WTC11 (cell line): ENCODE measurements around the gene FPR3. TPM values are rescaled to one million over a fixed set of nuclear protein-coding genes. Genes with fewer than 3 reads are reported as not detected.

Experiments
- ATAC-seq: fragments of 200-7000 bp; cut with Tn5 transposase; 2 replicates; pipeline ENCODE4 v1.10.0; 2021; ENCODE audit warnings: mild to moderate bottlenecking, moderate library complexity
- CTCF ChIA-PET: fragments of 300-600 bp; sonication (Branson Sonifier 250); formaldehyde crosslinking; loops from one replicate; lab custom pipeline; 2021; ENCODE audit warnings: antibody characterized with exemption; lab: Charles Lee
- POLR2A ChIA-PET: fragments of 350-600 bp; sonication (Branson Sonifier 250); formaldehyde crosslinking; loops from one replicate; lab custom pipeline; 2021; ENCODE audit warnings: antibody characterized with exemption; lab: Charles Lee
- DNase-seq: peaks from one replicate; pipeline ENCODE4 v3.0.0; 2021; ENCODE audit warnings: low spot score
- H3K27ac Mint-ChIP-seq: 2 replicates; pipeline ENCODE4 v1.8.0; 2021; ENCODE audit warnings: mixed read lengths
- H3K27me3 Mint-ChIP-seq: 2 replicates; pipeline ENCODE4 v1.8.0; 2021; ENCODE audit warnings: low read depth, mild to moderate bottlenecking, moderate library complexity, mixed read lengths
- H3K36me3 Mint-ChIP-seq: 2 replicates; pipeline ENCODE4 v1.8.0; 2021; ENCODE audit warnings: mixed read lengths
- H3K4me1 Mint-ChIP-seq: 2 replicates; pipeline ENCODE4 v1.8.0; 2022; ENCODE audit warnings: mixed read lengths
- H3K4me3 Mint-ChIP-seq: 2 replicates; pipeline ENCODE4 v1.8.0; 2021; ENCODE audit warnings: mild to moderate bottlenecking, moderate library complexity, mixed read lengths
- H3K9me3 Mint-ChIP-seq: 2 replicates; pipeline ENCODE4 v1.8.0; 2021; ENCODE audit warnings: mixed read lengths
- CREB1 ChIP-seq: sonication (generic); formaldehyde crosslinking; IDR thresholded peaks from 2 replicates; pipeline ENCODE4 v1.8.0; 2023; ENCODE audit warnings: mild to moderate bottlenecking, missing genetic modification reagents
- E2F4 ChIP-seq: sonication (generic); formaldehyde crosslinking; IDR thresholded peaks from 2 replicates; pipeline ENCODE4 v1.8.1; 2022; ENCODE audit warnings: low read depth, mild to moderate bottlenecking, moderate library complexity, missing genetic modification reagents, borderline replicate concordance
- E2F5 ChIP-seq: sonication (generic); formaldehyde crosslinking; IDR thresholded peaks from 2 replicates; pipeline ENCODE4 v1.8.1; 2022; ENCODE audit warnings: mild to moderate bottlenecking, moderate library complexity, missing genetic modification reagents
- FOXK1 ChIP-seq: sonication (generic); formaldehyde crosslinking; IDR thresholded peaks from 2 replicates; pipeline ENCODE4 v1.8.0; 2022; ENCODE audit warnings: mild to moderate bottlenecking, moderate library complexity, missing genetic modification reagents
- FOXP1 ChIP-seq: sonication (generic); formaldehyde crosslinking; IDR thresholded peaks from 2 replicates; pipeline ENCODE4 v1.8.0; 2022; ENCODE audit warnings: missing genetic modification reagents, mild to moderate bottlenecking, moderate library complexity, borderline replicate concordance
- GRHL2 ChIP-seq: fragments of 250-450 bp; sonication (Bioruptor Pico); IDR thresholded peaks from 2 replicates; pipeline ENCODE4 v1.8.0; 2022; ENCODE audit warnings: mild to moderate bottlenecking, moderate library complexity; ENCODE audit not compliant: insufficient replicate concordance, severe bottlenecking
- JAZF1 ChIP-seq: fragments of 250-450 bp; sonication (Bioruptor Pico); IDR thresholded peaks from 2 replicates; pipeline ENCODE4 v1.9.0; 2021; ENCODE audit warnings: moderate library complexity, mild to moderate bottlenecking, inconsistent platforms
- MAX ChIP-seq: sonication (generic); formaldehyde crosslinking; IDR thresholded peaks from 2 replicates; pipeline ENCODE4 v1.8.0; 2022; ENCODE audit warnings: mild to moderate bottlenecking, missing genetic modification reagents
- MYBL2 ChIP-seq: sonication (generic); formaldehyde crosslinking; IDR thresholded peaks from 2 replicates; pipeline ENCODE4 v1.8.1; 2023; ENCODE audit warnings: mild to moderate bottlenecking, moderate library complexity, missing genetic modification reagents
- NFATC4 ChIP-seq: fragments of 250-450 bp; sonication (Bioruptor Pico); IDR thresholded peaks from 2 replicates; pipeline ENCODE4 v1.9.0; 2021; ENCODE audit warnings: mild to moderate bottlenecking
- RORB ChIP-seq: fragments of 250-450 bp; sonication (Bioruptor Pico); IDR thresholded peaks from 2 replicates; pipeline ENCODE4 v1.9.0; 2021; ENCODE audit warnings: mild to moderate bottlenecking
- TP53 ChIP-seq: sonication (generic); formaldehyde crosslinking; IDR thresholded peaks from 2 replicates; pipeline ENCODE4 v1.8.1; 2023; ENCODE audit warnings: mild to moderate bottlenecking, missing genetic modification reagents
- ZBTB21 ChIP-seq: sonication (generic); formaldehyde crosslinking; IDR thresholded peaks from 2 replicates; pipeline ENCODE4 v1.8.1; 2023; ENCODE audit warnings: mild to moderate bottlenecking, missing genetic modification reagents, borderline replicate concordance
- ZNF121 ChIP-seq: sonication (generic); formaldehyde crosslinking; IDR thresholded peaks from 2 replicates; pipeline ENCODE4 v1.8.0; 2023; ENCODE audit warnings: missing genetic modification reagents
- ZNF138 ChIP-seq: sonication (generic); formaldehyde crosslinking; conservative IDR thresholded peaks from 2 replicates; pipeline ENCODE4 v1.8.1; 2022; ENCODE audit warnings: mild to moderate bottlenecking, moderate library complexity, missing genetic modification reagents
- ZNF423 ChIP-seq: fragments of 250-450 bp; sonication (Bioruptor Pico); IDR thresholded peaks from 2 replicates; pipeline ENCODE4 v2.1.2; 2022; ENCODE audit warnings: mild to moderate bottlenecking, moderate library complexity
- ZNF671 ChIP-seq: fragments of 250-450 bp; sonication (Bioruptor Pico); IDR thresholded peaks from 2 replicates; pipeline ENCODE4 v1.8.0; 2021; ENCODE audit warnings: mild to moderate bottlenecking
- total RNA-seq: library from RNA; stranded (reverse); gene quantifications from 3 replicates; pipeline ENCODE4 v1.2.3, GENCODE V29; 2021
- TF ChIP-seq, protein P1 (sequence below): fragments of 250-450 bp; sonication (Bioruptor Pico); IDR thresholded peaks from 2 replicates; pipeline ENCODE4 v1.9.0; 2021; ENCODE audit warnings: mild to moderate bottlenecking
- TF ChIP-seq, protein P2 (sequence below): sonication (generic); formaldehyde crosslinking; conservative IDR thresholded peaks from 2 replicates; pipeline ENCODE4 v1.8.1; 2022; ENCODE audit warnings: mild to moderate bottlenecking, missing genetic modification reagents
- TF ChIP-seq, protein P3 (sequence below): sonication (generic); formaldehyde crosslinking; IDR thresholded peaks from 2 replicates; pipeline ENCODE4 v1.8.0; 2022; ENCODE audit warnings: mild to moderate bottlenecking, missing genetic modification reagents

FPR3 gene
- total RNA-seq, 1 experiment from 2014 or later, result not detected

DNA sequence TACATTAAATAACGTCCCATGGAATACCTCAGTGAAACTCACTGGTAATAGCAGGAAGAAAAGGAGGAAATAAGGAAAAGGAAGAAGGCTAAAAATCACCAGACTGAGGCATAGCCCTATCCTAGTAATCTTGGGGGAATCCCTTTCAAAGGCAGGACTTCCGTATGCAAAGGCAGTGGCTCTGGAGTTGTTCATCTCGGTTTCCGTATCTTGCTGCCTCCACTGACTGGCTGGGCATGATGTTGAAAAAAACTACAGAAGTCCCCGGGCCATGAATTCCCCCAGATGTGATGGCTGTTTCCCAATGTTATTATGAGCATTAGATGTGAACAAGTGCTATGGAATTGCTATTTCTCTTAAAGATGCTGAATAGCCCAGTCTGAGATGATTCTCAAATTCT, 28.5 kb upstream of the FPR3 start:
- no peak overlapping the region for H3K27ac Mint-ChIP-seq
- CTCF ChIA-PET, result no interaction called here
- H3K9me3 Mint-ChIP-seq, result no peaks in the 10 kb centered on the region

GRCh38 chr19:51771376-51772130, 23.4 kb upstream of the FPR3 start:
- DNase-seq (no peak), ATAC-seq (no peak)
- H3K27ac Mint-ChIP-seq, result no peak overlapping the region
- H3K9me3 Mint-ChIP-seq, result peaks cover 4% of the 10 kb centered on the region; the same call in 1 of the 2 replicates
- ChIA-PET POLR2A (no interaction called here), CTCF (no interaction called here)
- H3K27me3 Mint-ChIP-seq, result peaks cover 24% of the 10 kb centered on the region
- peaks cover 4% of the 10 kb centered on the region for H3K4me1 Mint-ChIP-seq
- TF ChIP-seq CREB1 (CRISPR knock-in tag) (no peak), JAZF1 (CRISPR knock-in tag) (no peak)
- no peaks in the 10 kb centered on the region for H3K36me3 Mint-ChIP-seq
- H3K4me3 Mint-ChIP-seq, result no peak overlapping the region

More for the DNA sequence above, 28.5 kb upstream of the FPR3 start:
- POLR2A ChIA-PET, result no interaction called here
- ATAC-seq (no peak), DNase-seq (no peak)
- Mint-ChIP-seq H3K36me3 (no peaks in the 10 kb centered on the region), H3K27me3 (peaks cover 13% of the 10 kb centered on the region), H3K4me3 (no peak overlapping the region), H3K4me1 (peaks cover 2% of the 10 kb centered on the region; the same call in 1 of the 2 replicates)
- TF ChIP-seq TP53 (CRISPR knock-in tag) (no peak), E2F4 (CRISPR knock-in tag) (no peak), RORB (no peak), NFATC4 (CRISPR knock-in tag) (no peak), MYBL2 (CRISPR knock-in tag) (no peak), ZNF671 (CRISPR knock-in tag) (no peak), ZNF423 (CRISPR knock-in tag) (no peak), FOXK1 (CRISPR knock-in tag) (no peak), ZBTB21 (CRISPR knock-in tag) (no peak), E2F5 (CRISPR knock-in tag) (no peak), GRHL2 (CRISPR knock-in tag) (no peak), ZNF138 (CRISPR knock-in tag) (no peak), ZNF121 (CRISPR knock-in tag) (no peak), FOXP1 (CRISPR knock-in tag) (no peak), MAX (CRISPR knock-in tag) (no peak)
- TF ChIP-seq, protein P1, sequence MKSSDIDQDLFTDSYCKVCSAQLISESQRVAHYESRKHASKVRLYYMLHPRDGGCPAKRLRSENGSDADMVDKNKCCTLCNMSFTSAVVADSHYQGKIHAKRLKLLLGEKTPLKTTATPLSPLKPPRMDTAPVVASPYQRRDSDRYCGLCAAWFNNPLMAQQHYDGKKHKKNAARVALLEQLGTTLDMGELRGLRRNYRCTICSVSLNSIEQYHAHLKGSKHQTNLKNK (CRISPR knock-in tag), result no peak
- TF ChIP-seq, protein P2, sequence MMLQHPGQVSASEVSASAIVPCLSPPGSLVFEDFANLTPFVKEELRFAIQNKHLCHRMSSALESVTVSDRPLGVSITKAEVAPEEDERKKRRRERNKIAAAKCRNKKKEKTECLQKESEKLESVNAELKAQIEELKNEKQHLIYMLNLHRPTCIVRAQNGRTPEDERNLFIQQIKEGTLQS (CRISPR knock-in tag), result no peak
- TF ChIP-seq, protein P3, sequence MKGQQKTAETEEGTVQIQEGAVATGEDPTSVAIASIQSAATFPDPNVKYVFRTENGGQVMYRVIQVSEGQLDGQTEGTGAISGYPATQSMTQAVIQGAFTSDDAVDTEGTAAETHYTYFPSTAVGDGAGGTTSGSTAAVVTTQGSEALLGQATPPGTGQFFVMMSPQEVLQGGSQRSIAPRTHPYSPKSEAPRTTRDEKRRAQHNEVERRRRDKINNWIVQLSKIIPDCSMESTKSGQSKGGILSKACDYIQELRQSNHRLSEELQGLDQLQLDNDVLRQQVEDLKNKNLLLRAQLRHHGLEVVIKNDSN (CRISPR knock-in tag), result no peak
